GM20000 (cell line): ENCODE measurements around the gene DHRS3.
A peak's percentile ranks its signal among the peaks of the same experiment; 100 is the strongest.

Source experiments
- DNase-seq: peaks from one replicate; pipeline ENCODE4 v3.0.0; 2012; ENCODE audit warnings: low spot score
- TF ChIP-seq, protein P1 (sequence below): IDR thresholded peaks from 2 replicates; pipeline ENCODE4 v1.5.1; 2012; ENCODE audit warnings: mild to moderate bottlenecking, control low read depth; ENCODE audit errors: extremely low read depth, missing control alignments

DHRS3 gene

DNA sequence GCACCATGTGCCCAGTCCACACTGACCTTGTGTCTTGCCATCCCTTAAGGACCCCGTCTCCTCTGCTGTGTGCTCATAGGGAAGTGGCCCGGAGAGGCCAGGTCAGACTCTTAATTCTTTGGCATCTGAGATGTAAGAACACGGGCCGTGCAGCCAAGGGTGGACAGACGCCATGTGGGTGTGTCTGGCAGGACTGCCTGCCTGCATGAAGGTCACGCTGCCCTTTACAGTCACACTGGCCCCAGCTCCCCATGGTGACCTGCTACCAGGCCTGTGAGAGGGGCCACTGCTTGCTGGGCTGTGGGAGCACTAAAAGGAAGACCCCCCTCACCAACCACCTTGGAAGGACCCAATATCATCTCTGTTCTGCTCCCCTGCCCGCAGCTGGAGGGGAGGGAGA is 17.7 kb downstream of the DHRS3 start:
- DNase-seq = no peak
- TF ChIP-seq, protein P1, sequence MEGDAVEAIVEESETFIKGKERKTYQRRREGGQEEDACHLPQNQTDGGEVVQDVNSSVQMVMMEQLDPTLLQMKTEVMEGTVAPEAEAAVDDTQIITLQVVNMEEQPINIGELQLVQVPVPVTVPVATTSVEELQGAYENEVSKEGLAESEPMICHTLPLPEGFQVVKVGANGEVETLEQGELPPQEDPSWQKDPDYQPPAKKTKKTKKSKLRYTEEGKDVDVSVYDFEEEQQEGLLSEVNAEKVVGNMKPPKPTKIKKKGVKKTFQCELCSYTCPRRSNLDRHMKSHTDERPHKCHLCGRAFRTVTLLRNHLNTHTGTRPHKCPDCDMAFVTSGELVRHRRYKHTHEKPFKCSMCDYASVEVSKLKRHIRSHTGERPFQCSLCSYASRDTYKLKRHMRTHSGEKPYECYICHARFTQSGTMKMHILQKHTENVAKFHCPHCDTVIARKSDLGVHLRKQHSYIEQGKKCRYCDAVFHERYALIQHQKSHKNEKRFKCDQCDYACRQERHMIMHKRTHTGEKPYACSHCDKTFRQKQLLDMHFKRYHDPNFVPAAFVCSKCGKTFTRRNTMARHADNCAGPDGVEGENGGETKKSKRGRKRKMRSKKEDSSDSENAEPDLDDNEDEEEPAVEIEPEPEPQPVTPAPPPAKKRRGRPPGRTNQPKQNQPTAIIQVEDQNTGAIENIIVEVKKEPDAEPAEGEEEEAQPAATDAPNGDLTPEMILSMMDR = no peak

GRCh38 chr1:12599657-12600056 is 18.4 kb downstream of the DHRS3 start:
- TF ChIP-seq, protein P1 = no peak
- no peak for DNase-seq

- DNase-seq = no peak
- TF ChIP-seq, protein P1 = no peak
These were observed 19.0 kb downstream of the DHRS3 start for GRCh38 chr1:12598974-12599373.

DNA sequence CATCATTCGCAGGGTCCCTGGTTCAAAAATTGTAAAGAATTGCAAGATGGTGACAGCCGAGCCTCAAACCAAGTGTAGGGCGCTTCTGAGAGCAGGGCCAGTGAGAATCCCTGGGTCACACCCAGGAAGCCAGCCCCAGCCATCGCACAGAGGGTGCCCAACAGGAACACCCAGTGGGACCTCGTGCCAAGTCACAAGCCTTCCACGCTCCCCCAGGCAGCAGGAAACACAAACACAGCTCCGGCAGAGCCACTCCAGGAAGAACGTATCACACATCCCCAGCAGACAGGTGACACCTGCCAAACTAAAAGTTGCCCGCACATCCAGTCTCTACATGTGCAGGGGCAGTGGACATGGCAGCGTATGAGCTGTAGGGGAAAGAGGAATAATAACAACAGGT is 20.2 kb downstream of the DHRS3 start:
- TF ChIP-seq, protein P1 = no peak

GRCh38 chr1:12596007-12596821 is 21.8 kb downstream of the DHRS3 start:
- TF ChIP-seq, protein P1 = no peak
- DNase-seq = peak; percentile 66

More for the DNA sequence above, 20.2 kb downstream of the DHRS3 start:
- DNase-seq = no peak

DNA sequence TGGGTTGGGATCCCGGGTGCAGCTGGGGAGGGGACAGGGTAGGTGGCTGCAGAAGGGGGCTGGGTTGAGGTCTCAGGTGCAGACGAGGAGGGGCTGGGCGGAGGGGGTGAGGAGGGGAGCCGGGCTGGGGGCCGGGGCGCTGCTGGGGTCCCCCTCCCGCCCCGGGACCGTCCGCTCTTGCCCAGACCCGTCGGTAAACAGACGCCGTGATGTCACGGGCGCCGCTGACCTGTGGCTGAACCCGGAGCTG is 22.3 kb downstream of the DHRS3 start:
- no peak for DNase-seq
- TF ChIP-seq, protein P1 = no peak

DNA sequence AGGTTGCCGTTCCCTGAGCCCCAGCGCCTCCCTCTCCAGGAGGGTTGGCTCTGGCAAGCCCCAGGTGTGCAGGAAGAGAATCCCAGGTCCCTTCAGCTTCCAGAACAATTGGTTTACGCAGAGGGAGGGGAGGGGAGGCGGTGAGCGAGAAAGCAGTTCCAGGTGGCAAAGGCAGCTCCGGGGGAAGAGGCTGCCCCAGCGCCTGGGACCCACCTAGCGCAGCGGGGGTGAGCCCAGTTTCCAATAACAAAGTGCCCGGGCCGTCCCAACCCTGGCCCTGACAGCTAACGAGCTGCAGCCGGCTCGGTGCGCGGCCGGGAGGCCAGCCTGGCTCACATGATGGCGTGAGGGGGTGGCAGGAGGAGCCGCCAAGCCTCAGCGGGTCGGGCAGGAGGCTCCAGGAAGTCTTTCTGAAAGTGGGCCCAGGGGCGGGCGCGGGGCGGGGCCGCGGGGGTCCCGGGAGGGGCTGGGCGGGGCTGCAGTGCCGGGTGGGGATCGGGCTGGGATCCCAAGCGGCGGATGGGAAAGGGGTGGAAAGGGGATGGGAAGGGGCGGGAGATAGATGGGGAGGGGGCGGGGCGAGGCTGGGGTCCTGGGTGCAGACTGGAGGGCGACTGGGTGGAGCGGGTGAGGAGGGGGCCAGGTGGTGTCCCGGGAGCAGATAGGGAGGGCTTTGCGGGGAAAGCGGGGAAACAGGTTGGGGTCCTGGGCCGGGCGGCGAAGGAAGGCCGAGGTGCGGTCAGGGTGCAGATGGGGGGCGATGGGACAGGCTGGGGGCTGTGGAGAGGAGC is 22.8 kb downstream of the DHRS3 start:
- peak; percentile 46 for DNase-seq
- TF ChIP-seq, protein P1 = no peak
